ENCODE data around the gene KIAA1671.

Gene KIAA1671

DNA sequence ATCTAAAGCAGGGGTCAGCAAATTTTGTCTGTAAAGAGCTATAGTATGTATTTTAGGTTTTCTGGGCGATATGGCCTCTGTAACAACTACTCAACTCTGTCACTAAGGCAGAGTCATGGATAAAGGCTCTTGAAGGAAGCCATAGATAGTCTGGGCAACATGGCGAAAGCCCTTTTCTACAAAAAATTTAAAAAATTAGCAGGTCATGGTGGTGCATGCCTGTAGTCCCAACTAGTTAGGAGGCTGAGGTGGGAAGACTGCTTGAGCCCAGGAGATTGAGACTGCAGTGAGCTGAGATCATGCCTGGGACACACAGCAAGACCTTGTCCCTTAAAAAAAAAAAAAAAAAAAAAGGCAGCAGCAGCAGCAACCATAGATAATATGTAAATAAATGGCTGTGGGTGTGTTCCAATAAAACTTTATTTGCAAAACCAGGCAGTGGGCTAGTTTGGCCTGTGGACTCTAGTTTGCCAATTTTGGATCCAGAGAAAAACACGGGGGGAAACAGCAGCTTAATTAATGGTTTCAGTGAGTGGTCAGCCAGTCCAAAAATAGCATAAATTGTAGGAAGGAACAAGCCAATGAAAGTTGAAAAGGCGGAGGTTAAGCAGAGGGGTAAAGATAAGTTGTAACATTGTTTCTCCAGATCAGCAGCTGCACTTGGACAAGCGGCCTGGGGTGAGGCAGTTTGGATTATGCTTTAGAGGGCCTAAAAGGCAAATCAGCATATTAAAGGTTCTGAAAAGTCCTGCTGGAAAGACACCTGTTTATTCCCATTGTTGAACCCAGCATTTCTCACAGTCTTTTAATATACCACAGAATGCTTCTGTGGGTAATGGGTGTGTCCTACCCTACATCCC lies 62.6 kb downstream of the KIAA1671 start:
- DNase-seq (ENCODE audit: low spot score) = no peak

DNA sequence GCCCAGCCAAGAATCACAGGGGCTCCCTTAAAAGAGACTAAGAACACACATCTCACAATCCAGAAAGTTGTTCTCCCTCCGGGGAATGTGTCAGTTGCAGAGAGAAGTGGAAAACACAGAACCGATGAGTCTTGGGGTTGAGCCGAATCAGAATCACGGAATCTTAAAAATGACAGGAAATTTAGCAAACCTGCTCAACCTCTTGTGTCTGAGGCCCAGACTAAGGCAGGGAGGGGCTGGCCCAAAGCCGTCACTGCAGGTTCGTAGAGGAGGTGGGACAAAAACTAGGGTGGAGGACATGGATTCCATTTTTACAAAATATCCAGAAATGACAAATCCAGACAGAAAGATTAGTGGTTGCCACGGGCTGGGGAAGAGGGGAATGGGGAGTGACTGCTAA lies 63.8 kb downstream of the KIAA1671 start:
- DNase-seq (ENCODE audit: low spot score) = no peak

DNA sequence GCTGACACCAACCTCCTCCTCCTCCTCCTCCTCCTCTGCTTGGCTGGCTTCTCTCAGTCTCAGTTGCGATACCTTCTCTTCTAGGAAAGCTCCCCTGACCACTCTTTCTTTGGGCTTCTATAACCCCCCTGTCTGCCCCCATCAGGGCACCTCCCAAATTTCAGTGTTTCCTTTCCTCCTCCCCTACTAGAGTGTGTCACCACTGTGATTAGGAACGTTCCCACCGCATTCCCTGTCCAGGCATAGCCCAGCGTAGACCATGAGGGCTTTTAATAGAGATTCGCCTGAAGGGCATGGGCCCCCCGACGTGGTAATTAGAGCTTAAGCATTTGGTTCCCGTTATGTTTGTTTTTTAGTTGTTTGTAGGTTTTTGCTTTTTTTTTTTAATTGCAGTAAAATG lies 65.5 kb downstream of the KIAA1671 start:
- no peak for DNase-seq (ENCODE audit: low spot score)

DNA sequence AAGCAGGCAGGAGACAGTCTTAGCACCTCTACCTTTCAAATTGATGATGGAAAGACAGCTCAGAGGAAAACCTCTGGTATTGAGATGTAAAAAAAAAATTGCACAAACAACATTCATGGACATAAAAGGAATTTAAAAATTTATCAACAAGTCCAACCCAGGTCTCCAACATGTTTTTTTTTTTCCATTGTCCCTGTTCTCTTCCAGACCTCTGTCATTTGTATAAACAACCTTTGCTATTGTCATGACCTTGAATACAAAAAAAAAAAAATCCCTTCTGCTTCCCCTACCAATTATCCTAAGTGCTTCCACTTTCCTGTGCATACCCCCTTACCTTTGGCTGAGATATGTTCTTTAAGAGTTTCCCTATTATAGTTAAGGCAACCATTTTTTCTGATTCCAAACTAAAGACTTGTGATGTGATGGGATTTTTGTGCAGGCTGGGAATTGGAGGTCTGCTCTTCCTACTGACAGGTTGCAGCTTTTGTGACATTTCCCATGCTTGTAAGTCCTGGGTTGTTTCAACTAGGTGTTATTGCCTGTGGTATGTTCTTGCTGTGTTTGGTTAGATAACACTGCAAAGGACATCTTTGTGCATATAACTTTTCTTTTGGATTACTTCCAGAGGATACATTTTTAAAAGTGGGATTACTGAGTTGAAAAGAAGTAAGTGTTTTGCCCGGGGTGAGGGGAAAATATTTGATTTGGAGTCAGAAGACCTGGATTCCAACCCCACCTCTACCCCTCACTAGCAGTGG lies 67.1 kb downstream of the KIAA1671 start:
- DNase-seq (ENCODE audit: low spot score) = no peak

DNA sequence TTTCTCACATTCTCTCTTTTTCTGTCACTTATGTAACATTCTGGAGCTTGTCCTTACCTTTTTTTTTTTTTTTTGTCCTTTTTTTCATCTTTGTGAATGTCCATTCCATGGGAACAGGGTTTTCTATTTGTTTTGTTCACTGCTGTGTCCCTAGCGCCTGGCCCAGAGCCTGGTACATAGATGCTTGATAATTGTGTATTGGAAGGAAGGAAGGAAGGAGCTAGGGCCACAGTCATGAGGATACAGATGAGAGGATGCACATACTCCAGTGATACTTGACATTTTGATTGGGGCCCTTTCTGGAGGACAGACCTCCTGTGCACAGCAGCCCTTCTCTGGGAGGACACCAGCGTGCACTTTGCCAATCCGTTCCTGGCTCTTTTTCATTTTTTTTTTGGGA lies 68.9 kb downstream of the KIAA1671 start:
- DNase-seq (ENCODE audit: low spot score) = no peak

DNA sequence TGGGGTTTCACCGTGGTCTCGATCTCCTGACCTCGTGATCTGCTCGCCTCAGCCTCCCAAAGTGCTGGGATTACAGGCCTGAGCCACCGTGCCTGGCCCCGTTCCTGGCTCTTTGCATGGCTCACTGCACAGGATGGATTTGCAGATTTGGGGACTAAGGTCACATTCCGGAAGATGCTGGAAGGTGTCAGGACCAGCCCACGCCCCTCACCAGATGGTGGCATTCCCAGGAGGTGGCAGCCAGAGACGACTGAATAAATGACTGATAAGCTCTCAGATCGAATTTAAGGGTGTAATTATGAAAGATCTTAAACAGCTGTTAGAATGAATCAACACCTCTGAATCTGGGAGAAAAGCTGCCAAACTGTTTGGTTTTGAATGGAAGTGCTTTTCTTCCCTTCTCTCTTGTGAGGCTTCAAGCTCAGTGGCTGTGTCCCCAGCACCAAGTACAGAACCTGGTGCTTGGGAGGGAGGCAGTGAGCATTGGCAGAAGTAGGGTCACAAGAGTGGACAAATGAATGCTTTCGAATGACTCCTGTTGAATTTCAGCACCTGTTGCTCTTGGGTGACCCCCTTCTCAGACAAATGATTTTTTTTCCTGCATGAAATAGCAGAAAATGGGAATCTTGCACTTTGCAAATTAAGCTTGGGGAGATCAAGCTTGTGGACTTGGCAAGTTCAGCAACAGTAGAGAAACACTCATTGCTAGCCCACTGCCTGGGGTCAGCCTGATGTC lies 69.6 kb downstream of the KIAA1671 start:
- DNase-seq (ENCODE audit: low spot score) = no peak

DNA sequence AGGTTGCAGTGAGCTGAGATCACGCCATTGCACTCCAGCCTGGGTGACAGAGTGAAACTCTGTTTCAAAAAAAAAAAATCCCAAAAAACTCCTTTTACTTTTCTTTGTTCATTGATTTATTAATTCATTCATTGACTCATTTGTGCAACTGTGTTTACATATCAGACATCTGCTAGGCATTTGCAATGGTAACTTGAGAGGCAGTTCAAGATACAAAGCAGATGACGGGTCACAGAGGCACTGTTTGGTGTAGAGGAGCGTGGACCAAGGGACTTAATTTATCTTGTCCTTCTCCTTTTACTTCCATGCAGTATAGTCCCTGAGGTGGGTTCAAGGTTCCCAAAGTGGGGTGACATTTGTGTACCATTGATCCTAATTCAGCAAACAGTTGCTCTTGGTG lies 71.4 kb downstream of the KIAA1671 start:
- no peak for DNase-seq (ENCODE audit: low spot score)

DNA sequence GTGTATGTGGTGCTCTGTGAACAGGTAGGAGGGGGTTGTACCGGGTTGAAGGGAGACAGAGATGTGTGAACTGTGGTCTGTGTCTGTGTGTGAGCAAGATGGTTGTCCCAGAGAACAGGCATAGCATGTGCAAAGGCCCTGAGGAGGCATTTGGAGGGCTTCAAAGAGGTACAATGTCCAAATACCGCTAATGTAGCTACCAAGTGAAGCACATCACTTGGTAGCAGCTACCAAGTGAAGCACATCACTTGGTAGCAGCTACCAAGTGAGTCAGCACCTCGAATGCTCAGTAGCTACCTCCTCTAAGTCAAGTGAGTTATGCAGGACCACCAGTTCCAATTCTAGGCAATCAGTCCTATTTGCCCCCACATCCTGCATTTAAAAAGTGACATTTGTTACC lies 72.4 kb downstream of the KIAA1671 start:
- DNase-seq (ENCODE audit: low spot score) = no peak

DNA sequence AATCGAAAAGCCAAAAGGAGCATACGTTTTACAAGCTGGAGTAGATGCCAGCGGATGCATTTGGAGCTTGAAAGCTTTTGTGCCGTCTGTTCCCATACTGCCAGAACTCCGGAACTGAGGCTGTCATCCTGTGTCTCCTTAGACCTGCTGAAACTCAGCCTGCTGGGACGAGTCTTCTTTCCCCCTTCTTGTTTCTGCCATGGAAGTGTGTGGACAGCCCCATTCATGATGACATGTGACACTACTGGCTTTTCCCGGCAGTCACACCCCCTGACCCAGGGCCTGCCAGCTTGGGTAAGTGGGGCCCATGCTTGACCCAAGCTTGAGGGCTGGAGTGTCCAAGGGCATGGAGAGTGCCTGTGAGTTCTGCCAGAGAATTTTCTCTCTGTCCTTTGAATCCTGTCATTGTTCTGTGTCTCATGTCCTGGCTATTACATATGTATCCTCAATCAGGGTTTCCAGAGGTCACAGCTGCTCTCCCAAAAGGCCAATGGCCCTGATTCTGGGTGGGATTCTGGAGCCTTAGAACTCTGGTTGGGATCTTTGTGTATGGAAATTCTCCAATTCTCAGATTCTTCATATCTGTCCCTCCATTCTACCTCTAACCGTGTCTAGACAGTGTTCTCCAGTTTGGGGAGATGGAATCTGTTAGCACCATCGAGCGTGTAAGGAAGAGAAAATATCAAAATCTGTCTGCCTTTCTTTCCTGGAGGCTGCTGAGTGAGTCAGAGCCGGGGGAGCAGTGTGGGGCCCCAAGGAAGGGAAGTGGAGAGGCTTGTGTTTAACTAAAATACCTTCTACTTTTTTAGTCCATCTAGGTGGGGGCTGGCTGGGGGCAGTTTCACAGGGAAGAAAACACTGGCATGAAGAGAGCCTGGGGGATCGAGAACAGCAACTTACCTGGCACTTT lies 73.2 kb downstream of the KIAA1671 start:
- DNase-seq (ENCODE audit: low spot score) = no peak

DNA sequence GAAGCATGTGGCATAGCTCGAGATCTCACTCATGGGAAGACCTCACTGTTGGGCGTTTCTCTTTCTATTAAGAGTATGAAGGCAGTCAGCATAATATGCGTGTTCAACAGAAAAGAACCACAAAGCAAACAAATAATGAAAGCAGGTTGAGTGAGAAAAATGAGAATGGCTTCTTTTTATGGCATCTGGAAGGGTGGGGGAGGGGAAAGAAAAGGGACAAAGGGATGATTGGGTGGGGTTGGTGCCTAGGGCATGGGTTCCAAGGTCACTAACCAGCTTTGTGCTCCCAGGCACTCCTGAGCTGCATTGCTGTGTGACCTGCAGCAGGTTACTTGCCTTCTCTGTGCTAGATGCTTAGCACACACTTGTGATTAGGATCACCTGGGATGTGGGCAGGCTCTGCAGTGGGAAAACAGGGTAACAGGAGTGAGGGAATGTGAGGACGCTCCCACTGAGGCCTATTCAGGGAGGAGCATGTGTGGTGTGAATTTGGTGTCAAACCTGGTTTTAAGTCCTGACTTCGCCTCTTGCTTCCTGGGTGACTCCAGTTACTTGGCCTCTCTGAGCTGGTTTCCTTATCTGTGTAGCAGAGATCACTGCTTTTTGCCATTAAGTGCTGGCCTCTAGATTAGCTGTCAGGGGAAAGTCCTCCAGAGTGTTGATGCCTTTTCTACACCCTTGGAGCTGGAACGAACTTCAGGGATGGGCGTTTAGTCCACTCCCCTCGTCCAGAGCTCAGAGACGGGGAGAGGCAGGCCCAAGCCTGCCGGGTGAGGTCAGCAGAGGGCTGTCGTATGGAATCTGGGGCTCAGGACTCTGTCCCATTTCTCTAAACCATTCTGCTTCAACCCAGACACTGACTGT lies 74.8 kb downstream of the KIAA1671 start:
- DNase-seq (ENCODE audit: low spot score) = no peak

DNA sequence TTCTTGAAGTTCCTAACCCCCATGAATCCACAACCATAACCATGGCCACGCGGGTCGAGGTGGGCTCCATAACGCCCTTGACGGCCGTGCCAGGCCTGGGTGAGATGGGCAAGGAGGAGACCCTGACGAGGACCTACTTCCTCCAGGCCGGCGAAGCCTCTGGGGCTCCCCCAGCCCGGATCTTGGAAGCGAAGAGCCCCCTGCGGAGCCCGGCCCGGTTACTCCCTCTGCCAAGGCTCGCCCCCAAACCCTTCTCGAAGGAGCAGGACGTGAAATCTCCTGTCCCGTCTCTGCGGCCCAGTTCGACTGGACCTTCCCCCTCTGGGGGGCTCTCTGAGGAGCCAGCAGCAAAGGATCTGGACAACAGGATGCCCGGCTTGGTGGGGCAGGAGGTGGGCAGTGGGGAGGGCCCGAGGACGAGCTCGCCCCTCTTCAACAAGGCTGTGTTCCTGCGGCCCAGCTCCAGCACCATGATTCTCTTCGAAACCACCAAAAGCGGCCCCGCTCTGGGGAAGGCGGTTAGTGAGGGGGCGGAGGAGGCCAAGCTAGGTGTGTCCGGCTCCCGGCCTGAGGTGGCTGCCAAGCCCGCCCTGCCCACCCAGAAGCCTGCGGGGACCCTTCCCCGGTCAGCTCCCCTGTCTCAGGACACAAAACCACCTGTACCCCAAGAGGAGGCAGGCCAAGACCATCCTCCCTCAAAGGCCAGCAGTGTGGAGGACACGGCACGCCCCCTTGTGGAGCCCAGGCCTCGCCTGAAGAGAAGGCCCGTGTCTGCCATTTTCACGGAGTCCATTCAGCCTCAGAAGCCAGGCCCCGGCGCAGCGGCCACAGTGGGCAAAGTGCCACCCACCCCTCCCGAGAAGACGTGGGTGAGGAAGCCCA lies 75.7 kb downstream of the KIAA1671 start:
- no peak for DNase-seq (ENCODE audit: low spot score)

DNA sequence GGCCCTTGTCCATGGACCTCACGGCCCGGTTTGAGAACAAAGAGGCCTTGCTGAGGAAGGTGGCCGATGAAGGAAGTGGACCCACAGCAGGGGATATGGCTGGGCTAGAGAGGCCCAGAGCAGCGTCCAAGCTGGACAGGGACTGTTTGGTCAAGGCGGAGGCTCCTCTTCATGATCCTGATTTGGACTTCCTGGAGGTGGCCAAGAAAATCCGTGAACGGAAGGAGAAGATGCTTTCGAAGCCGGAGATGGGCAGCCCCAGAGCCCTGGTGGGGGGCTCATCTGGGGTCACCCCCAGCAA lies 76.3 kb downstream of the KIAA1671 start:
- no peak for DNase-seq (ENCODE audit: low spot score)

DNA sequence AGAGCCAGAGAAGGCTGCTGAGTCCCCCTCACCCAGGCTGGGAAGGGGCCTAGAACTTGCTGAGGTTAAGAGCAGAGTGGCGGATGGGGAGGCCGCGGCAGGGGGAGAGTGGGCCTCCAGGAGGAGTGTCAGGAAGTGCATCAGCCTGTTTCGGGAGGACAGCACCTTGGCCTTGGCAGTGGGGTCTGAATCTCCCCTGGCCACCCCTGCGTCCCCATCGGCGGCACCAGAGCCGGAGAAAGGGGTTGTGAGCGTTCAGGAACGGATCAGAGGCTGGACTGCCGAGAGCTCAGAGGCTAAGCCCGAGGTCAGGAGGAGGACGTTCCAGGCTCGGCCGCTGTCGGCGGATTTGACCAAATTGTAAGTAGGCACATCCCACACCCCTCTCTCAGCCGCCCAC lies 76.7 kb downstream of the KIAA1671 start:
- DNase-seq (ENCODE audit: low spot score) = no peak

DNA sequence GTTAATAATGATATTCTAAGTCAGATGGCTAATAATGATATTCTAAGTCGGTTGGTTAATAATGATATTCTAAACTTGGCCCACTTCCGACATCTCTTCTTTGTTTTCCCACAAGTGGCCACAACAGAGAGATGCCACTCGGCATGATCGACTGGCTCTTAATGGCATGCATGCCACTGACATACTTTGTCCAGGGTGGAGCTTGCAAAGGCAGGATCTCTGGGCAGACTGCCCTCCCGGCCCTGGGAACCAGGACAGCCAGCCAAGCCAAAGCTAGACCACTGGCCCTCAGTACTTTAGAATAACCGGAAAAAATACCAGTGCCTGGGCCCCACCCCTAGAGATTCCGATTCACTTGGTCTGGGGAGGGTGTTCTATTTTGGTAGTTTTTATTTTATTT lies 78.1 kb downstream of the KIAA1671 start:
- DNase-seq (ENCODE audit: low spot score) = no peak

DNA sequence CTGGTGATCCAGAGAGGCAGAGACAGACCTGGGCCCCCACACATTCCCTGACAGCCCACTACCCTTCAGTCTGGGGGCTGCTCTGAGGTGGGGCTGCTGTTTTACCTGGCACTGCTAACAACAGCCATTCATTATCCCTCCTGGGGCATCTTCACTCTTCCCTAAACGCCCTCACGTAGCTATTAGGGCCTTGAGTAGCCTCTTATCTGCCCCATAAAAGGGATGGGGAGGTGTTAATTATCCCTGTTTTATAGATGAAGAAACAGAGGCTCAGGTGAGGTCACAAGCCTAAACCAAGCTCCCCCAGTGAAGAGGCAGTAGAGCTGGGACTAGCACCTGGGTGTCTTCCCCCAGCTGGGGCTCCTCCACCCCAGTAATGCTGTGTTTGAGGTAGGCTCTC lies 79.5 kb downstream of the KIAA1671 start:
- no peak for DNase-seq (ENCODE audit: low spot score)

DNA sequence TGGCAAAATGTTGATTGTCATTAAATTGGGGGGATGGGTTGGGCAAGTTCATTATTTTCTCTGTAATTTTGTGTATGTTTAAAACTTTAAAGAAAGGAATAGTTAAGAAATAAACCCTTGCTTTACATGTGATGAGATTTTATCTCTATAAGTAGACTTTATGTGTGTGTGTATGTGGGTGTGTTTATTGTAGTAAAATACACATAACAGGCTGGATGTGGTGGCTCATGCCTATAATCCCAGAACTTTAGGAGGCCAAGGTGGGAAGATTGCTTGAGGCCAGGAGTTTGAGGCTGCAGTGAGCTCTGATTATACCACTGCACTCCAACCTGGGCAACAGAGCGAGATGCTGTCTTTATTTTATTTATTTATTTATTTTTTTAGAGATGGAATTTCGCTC lies 83.2 kb downstream of the KIAA1671 start:
- DNase-seq (ENCODE audit: low spot score) = no peak

DNA sequence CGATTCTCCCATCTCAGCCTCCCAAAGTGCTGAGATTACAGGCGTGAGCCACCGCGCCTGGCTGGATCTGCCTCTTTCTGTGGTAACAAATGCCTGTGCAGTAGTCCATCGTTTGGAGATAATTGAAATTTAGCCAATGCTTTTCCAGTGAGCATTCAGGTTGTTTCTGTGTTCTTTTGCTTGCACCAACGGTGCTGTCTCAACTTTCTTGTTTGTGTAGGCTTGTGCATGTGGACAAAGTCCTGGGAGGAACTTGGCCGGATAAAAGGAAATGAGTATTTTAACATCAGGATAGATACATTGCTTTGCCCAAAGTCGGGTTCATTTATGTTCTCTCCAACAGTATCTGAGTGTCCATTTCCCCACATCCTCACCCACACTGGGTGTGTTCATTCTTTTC lies 85.7 kb downstream of the KIAA1671 start:
- DNase-seq (ENCODE audit: low spot score) = no peak

DNA sequence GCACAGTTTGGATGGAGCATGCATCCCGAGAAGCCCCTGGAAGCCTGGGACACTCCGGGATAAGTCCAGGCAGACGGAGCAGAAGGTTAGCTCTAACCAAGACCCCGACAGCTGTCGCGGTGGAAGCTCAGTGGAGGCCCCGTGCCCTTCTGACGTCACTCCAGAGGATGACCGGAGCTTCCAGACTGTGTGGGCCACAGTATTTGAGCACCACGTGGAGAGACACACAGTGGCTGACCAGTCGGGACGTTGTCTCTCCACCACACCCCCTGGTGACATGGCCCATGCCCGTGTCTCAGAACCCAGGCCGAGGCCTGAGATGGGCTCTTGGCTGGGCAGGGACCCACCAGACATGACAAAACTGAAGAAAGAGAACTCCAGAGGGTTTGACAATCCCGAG lies 86.3 kb downstream of the KIAA1671 start:
- DNase-seq (ENCODE audit: low spot score) = no peak

DNA sequence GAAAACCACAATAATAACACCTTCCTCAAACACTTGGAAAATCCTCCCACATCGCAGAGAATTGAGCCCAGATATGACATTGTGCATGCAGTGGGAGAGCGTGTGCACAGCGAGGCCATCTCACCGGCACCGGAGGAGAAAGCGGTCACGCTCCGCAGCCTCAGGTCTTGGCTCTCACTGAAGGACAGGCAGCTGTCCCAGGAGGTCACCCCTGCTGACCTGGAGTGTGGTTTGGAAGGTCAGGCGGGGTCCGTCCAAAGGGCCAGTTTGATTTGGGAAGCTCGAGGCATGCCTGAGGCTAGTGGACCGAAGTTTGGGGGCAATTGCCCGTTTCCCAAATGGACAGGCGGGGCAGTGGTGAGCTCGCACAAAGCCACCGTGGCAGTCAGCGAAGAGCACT lies 86.7 kb downstream of the KIAA1671 start:
- no peak for DNase-seq (ENCODE audit: low spot score)

DNA sequence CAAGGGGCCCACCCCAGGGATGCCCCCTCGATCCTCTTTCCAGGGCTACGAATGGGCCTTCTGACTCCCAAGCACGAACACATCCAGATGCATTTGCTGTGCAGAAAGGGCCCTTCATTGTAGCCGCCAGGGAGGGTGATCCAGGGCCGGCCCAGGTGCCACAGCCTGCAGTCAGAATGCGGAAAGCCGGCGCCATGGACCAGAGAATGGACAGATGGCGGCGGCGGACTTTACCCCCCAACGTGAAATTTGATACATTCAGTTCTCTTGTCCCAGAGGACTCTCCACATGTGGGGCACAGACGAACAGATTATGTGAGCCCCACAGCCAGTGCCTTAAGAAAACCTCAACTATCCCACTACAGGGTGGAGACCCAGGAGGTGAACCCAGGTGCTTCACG lies 87.2 kb downstream of the KIAA1671 start:
- DNase-seq (ENCODE audit: low spot score) = no peak

Data from NAMALWA (cell line).